HG03045 (cell line): ENCODE results near the gene AKAP13.
A peak's percentile ranks its signal among the peaks of the same experiment; 100 is the strongest.
"Not testable (repeated sequence)": the region's sequence is repeated elsewhere in the genome, so short reads cannot be mapped to it uniquely, and the experiment has no call there.

Experiments
- ATAC-seq: cut with Tn5 transposase; IDR thresholded peaks from one replicate; pipeline ENCODE4 v1.9.1; 2021; ENCODE audit warnings: mild to moderate bottlenecking, moderate library complexity; ENCODE audit not compliant: unreplicated experiment

The AKAP13 gene

DNA sequence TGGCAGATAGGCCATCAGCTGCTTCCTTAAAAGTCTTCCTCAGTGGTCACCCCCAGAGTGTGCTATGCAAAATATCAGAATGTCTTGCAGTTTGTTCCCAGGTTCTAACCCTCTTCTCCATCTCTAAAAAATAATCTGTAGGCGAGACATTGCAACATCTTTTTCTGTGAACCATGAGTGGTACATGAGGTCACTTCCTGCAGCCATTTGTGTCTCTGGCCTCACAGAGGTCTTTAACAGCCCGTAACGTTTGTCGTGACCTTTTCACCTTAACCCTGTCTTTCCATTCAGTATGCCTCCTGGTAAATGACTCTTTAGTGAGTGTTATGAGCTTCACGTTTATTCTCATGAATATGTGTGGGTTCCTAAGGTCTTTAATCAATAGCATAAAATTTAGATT lies 269.0 kb downstream of the AKAP13 start:
- ATAC-seq = no peak

DNA sequence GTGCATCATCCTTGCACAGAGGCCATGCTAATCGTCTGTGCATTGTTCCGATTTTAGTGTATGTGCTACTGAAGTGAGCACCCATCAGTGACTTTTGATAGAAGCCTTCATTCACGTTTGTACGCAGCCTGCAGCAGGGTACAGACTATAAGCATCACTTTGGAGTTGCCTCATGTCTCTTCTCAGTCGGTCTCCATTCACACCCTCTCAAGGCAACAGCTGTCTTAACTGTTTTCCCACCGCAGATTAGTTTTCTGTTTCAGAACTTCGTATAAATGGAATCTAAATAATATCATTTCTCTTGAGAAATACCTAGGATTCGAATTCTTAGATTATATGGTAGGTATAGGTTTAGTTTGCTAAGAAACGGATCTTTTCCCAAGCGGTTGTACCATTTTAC lies 271.1 kb downstream of the AKAP13 start:
- no peak for ATAC-seq

DNA sequence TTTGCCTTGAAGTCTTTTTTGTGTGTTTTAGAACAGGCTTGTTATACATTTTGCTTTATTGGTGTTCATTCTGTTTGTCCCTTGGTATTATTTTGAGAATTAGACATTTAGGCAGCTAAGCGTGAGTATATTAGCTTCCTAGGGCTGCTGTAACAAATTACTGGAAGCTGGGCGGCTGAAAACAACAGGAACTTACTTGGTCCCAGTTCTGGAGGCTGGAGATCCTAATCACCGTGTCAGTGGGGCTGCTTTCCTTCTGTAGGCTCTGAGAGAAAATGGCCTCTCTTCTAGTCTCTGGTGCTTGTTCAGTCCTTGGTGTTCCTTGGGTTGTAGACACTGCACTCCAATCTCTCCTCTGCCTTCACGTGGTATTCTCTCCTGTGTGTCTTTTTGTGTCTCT lies 272.1 kb downstream of the AKAP13 start:
- no peak for ATAC-seq

DNA sequence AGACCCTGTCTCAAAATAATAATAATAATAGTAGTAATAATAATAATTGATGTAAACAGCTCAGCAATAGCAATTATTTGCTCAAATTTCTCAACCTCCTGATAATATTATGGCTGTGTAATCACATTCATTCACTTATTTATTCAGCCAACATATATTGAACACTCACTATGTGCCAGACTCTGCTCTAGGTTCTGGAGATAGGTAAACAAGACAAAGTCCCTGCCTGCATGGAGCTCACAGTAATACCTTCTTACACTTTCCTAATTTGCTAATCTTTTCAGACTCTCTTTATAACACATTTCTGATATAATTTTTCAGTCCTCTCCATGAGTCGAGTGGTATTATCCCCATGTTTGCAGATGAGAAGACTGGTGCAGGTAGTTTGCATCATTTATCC lies 276.7 kb downstream of the AKAP13 start:
- no peak for ATAC-seq

DNA sequence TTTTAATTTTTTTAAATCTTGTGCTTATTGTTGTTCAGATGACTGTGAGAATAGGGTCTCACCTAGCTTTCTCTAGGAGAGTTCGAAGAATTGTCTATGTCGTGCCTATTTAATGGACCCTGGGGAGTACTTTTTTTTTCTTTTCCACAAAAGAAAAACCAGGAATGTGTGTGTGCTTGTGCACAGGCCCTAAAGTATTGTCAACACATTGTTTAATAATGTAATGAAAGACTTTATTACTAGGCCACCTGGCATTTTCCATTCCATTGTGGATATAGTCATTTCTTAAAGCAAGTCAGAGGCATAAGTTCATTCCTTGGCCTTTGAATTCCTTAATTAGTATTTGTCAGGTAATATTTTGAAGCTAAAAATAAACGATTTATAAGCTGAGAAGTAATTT lies 278.4 kb downstream of the AKAP13 start:
- ATAC-seq = no peak

DNA sequence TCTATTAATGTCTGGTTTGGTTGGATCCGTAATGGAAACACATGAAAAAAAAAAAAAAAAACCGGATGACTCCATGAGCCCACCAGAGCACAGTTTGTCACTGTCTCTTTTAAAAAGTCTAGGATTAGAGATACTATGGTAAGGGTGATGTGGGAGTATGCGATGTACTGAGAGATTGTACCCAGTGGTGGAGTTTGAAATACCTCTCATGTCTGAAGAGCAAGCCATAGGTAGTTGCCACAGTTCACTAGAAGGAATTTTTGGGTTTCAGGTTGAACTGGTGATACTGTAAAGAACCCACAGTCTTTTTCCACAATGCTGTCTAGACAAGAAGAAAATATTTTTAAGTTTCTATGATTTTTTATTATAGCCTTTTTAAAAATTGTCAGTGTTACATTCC lies 281.5 kb downstream of the AKAP13 start:
- no peak for ATAC-seq

DNA sequence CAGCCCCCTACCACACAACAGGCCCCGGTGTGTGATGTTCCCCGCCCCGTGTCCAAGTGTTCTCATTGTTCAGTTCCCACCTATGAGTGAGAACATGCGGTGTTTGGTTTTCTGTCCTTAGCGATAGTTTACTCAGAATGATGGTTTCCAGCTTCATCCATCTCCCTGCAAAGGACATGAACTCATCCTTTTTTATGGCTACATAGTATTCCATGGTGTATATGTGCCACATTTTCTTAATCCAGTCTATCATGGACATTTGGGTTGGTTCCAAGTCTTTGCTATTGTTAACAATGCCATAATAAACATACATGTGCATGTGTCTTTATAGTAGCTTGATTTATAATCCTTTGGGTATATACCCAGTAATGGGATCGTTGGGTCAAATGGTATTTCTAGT lies 285.3 kb downstream of the AKAP13 start:
- not testable (repeated sequence) for ATAC-seq

DNA sequence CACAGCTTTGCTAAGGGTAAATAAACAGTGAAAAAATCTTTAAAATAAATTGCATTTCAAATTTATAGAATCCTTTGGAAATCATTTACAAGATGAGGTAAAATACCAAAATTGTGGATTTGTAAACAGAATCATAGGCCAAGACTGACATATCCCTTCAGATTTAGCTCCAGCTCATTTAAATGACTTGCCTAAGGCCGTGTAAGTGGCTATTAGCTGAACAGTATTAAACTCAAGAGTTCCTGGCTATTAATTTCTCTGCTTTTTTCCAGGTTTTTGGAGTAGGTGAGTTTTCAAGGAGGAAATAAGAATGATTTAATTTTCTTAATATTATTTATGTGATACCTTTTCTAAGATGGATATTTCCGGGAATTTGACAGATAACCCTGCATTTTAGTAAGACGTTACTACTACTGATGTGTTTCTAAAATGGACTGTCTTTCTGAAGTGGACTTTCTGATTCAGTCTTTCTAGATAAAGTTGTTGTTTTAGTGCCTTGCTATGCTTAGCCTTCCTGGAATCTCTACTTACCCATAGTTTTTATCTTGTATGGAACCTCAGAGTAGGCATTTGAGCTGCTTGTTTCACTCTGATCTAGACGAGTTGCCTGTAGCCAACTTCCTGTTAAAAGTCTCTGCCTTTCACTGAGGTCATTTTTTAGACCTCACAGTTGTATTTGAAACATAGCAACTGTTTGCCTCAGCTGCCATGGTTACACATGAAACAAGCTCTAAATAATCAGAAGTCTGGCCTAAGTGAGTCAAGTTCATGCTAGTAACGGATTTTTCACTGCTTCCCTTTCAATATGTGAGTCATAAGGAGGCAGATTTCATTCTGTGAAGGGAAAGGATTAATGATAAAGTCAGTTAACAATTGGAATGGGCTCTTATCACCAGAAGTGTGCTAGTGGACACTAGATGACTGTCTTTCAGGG lies 287.4 kb downstream of the AKAP13 start:
- ATAC-seq = peak; percentile 73

DNA sequence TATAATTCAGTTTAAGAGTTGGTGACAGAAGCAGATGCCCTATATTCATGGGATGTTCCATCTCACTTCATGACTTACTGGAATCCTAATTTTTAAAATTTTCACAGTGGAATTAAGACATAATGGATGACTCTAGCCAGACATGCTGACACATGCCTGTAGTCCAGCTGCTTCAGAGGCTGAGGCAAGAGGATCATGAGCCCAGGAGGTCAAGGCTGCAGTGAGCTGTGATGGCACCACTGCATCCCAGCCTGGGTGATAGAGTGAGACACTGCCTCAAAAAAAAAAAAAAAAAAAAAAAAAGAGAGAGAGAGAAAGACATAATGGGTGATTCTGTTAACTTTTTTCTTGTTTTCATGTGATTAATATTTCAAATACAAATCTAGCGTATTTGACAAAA lies 290.8 kb downstream of the AKAP13 start:
- ATAC-seq = no peak

DNA sequence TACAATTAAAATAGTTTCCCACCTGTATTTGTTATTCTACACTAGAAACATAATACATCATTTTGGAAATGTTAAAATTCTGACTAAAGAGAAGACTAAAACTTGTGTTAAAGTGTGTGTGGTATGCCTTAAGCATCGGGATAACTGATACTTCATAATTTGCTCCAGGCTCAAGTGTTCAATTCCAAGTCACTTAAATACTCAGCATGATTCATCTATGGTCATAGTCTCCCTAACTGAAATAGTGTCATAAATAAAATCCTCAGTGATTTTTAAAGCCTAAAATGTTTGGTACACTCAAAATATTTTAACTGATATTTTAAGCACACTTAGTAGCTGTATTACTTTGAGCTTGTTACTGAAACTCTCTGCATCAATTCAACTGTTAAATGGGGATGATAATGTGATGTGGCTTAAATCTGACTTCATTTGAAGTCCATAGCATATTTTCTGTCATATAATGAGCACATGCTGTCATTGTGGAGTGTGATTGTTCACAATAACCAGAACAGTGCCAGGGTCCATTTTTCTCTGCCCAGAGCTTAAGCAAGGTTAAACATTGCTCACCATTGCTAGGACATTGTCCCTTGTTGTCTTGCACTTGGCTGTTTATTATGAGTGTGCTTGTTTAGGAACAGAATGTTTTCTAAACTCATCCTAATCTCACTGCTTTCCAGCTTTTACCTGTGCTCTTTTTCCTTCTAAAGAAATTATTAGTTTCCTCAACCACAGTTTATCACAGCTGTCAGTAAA lies 292.1 kb downstream of the AKAP13 start:
- no peak for ATAC-seq

DNA sequence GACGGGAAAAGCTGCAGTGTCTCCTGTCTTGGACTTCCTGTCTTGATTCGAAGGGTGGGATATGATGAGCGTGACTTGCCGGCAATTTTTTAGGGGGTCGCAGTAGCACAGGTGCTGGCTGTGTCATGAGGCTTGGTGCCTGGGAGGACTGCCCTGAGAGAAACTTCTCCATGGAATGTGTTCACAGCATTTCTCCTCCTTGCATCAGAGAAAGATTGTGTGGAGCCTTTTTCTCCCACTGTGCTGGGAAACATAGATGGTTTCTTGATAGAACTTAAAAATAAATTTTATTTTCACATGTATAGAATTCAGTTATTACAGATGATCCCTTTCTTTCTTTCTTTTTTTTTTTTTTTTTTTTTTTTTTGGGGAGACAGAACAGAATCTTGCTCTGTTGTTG lies 292.9 kb downstream of the AKAP13 start:
- ATAC-seq = no peak

DNA sequence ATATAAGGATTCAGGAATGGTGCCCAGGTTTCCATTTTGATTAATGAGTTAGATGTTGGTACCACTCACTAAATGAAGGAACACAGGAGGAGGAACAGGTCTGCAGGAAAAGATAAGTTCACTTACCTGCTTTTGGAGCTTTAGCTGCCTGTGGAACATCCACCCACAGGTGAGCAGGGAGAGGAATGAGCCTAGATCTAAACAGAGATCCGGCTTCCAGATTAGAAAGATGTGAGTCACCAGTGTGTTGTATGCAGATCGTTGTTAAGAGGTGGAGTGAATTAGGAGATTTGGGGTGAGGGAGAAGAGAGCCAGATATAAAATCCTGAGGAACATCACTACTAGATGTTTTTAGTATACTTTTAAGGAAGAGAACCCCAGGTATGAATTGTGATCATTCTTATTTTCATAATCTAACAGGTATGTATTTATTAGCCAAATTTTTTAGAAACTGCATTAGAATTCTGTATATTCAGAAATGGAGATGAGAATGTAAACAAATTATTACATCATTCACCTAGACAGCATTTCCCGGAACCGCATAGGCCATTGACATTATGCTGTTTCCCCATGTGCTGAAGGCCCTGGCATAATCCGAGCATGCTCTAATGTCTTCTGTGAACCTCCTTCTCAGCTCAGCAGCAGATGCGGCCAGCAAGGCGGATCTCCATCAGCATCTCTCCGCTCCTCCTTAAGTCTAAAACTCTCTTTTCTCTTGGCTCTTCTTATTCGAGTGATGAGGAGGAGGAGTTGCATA lies 296.1 kb downstream of the AKAP13 start:
- no peak for ATAC-seq

DNA sequence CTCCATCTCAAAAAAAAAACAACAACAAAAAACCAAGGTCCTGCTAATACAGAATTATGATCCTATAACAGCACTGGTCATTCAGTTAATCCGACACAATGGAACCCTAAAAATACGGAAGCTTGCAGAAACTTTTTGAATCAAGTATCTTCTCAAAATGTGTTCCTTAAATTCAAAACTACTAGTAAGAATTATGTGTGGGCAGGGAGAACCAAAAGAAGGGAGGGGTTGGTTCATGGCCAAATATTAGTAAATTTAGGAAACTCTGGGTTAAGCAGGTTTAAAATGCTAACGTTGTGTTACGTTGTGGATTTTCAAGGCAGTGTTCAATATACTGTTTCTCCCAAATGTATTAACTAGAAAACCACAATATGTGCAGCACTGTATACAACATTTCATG lies 298.8 kb downstream of the AKAP13 start:
- no peak for ATAC-seq

DNA sequence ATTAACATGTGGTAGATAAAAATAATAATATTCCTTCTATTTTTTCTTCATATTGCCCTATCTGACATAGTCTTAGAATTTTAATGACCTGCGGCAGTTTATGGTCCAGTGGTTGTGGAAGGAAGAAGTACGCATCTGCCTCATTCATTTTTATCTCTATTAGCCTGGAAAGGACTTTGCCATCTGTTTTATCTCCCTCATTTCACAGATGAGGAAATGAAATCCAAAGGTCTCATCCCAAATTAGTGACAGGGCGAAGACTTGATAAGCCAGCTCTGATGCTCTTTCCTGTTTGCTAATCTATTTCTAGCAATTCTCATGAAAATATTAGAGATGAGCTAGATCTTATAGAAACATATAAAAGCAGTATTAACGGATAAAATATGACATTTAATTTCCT lies 301.0 kb downstream of the AKAP13 start:
- ATAC-seq = no peak

DNA sequence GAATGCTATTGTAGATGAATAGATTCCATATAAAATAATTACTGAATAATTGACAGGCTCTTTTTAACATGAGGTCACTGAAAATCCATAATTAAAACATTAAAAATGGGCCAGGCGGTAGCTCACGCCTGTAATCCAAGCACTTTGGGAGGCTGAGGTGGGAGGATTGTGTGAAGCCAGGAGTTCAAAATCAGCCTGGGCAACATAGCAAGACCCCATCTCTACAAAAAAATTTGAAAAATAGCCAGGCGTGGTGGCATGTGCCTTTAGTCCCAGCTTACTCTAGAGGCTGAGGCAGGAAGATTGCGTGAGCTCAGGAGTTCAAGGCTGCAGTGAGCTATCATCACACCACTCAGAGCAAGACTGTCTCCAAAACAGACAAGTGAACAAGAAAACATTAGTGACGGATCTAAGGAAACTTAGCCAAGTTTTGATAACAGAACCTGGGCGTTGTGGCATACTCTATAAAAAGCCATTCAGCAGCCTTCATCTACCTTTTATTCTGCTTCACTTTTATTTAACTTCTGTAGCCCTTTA lies 303.8 kb downstream of the AKAP13 start:
- ATAC-seq = no peak

DNA sequence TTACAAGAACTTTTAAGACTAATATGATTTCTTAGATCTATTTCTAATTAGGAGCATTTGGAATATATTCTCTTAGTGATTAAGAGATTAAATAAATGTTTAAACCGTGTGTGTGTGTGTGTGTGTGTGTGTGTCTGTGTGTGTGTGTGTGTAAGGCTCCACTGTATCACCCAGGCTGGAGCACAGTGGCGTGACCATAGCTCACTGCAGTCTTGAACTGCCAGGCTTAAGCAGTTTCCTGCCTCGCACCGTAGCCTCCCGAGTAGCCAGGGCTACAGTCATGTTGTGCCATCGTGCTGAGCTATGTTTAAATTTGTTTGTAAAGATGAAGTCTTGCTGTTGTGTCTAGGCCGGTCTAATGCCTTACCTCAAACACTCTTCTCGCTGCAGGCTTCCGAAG lies 305.0 kb downstream of the AKAP13 start:
- ATAC-seq = no peak

DNA sequence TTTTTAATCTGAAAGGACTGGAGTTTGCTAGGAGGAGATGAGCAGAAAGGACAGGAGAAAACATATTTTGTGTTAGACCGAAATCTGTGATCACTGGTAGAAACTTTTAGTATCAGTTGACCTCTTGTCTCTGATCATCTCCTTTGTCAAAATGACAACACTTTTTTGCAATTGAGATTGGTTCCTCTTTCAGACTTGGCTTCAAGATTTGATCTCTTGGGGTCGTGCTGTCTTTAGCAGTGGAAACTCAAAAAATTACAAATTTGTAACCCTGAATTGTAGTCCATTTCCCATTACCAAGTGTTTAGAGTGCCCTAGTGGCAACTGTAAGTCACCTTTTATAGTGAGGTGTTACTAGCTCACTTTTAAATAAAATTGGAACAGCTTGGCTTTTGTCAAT lies 306.9 kb downstream of the AKAP13 start:
- ATAC-seq = no peak

DNA sequence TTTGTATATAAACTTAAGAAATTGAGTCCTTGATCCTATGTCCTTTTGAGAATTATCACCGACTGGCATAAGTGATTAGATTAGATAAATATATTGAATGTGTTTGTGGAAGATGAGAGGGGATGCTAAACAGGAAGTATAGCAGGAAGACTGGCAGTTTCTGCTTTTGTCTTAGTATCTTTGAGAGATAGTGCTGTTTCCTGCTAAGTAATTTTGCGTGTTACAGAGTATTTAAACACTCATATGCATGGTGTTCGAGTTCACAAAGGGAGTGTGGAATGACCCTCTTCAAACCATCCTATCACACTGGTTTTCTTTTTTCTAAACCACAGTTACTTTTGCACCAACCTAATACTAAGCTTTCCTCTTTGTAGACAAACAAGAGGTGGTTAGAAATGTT lies 308.3 kb downstream of the AKAP13 start:
- no peak for ATAC-seq

DNA sequence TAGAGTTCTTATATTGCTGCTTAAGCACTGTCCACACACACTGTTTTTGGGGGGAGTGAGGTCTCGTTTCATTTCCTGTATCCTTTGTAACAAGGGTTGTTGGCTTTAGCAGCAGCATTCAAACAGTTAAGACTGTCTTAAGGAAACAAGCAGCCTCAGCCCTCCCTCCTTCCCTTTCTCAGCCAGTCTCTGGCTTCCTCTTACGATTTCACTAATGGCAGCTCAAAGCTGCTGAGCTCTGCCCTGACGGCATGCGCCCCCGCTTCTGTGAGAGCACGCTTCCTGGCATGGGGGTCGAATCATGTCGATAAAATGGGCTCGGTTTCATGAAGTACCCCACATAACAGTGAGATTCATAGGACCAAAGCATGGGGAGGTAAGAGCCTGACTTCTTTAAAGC lies 309.3 kb downstream of the AKAP13 start:
- no peak for ATAC-seq

DNA sequence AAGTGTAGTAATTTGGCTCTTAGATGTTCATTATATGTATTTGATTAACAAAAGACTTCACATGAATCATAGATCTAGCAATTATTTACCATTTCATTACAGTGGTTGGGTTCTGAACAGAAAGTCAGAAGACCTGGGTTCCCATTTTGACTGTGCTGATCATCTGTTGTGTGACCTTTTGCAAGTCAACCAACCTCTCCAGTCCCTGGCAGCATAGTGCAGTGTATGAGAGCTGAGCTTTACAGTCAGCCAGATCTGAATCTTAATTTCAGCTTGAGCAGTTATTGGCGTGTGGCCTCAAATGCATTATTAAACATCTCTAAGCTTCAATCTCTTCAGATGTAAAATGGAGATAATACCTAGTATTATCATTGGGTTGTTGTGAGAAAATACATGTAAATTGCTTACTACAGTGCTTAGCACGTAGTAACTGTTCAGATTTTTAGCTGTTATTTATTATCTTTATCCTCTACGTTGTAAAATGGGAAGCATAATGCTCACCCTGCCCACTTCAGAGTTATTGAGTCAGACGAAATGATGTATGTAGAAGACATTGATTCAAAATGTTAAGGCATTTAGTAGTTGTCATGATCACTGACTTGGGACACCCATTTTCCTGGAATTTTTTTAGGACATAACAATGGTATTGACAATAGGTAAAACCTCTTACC lies 310.3 kb downstream of the AKAP13 start:
- peak; percentile 48 for ATAC-seq
